Common myeloid progenitor, CD34-positive (primary cell): ENCODE measurements around the gene NLRX1.

ENCODE experiments used
- CTCF ChIA-PET: fragments of 350-600 bp; sonication (Branson Sonifier 250); formaldehyde crosslinking; loops from one replicate; lab custom pipeline; 2021; ENCODE audit warnings: antibody characterized with exemption; lab: Charles Lee
- POLR2A ChIA-PET: fragments of 350-600 bp; sonication (Branson Sonifier 250); formaldehyde crosslinking; loops from one replicate; lab custom pipeline; 2021; ENCODE audit warnings: antibody characterized with exemption; lab: Charles Lee
- DNase-seq, 3 donors: peaks; one replicate each; pipeline versions ENCODE4 v3.0.0 to v3.0.0-alpha.2; 2013
- H3K27ac ChIP-seq, 2 experiments: 1 replicate in 1 of 2; 2 replicates in 1 of 2; pipeline ENCODE4 v1.7.0; 2013; ENCODE audit warnings: inconsistent platforms in 2 of 2, low read length in 2 of 2, mild to moderate bottlenecking in 2 of 2, low read depth in 1 of 2, moderate library complexity in 1 of 2; ENCODE audit not compliant: severe bottlenecking in 2 of 2, insufficient read depth in 1 of 2, poor library complexity in 1 of 2
- H3K27me3 ChIP-seq, 5 experiments: replicated peaks in 2 of 5; 1 replicate in 3 of 5; 2 replicates in 2 of 5; pipeline versions ENCODE4 v1.6.1 to v1.7.0; 2013; ENCODE audit warnings: low read length in 4 of 5, mild to moderate bottlenecking in 2 of 5, moderate library complexity in 2 of 5, inconsistent platforms in 1 of 5; ENCODE audit not compliant: insufficient read depth in 5 of 5, control insufficient read depth in 4 of 5
- H3K36me3 ChIP-seq, 4 experiments: 1 replicate in 2 of 4; 2 replicates in 2 of 4; pipeline versions ENCODE4 v1.6.1 to v1.7.0; 2013; ENCODE audit warnings: low read length in 3 of 4, control low read depth in 1 of 4, mild to moderate bottlenecking in 1 of 4; ENCODE audit not compliant: control insufficient read depth in 4 of 4, insufficient read depth in 4 of 4
- H3K4me1 ChIP-seq, 4 experiments: 1 replicate in 3 of 4; 2 replicates in 1 of 4; pipeline versions ENCODE4 v1.6.1 to v1.7.1; 2013; ENCODE audit warnings: low read length in 3 of 4, mild to moderate bottlenecking in 3 of 4, control low read depth in 1 of 4, inconsistent platforms in 1 of 4, moderate library complexity in 1 of 4; ENCODE audit not compliant: control insufficient read depth in 4 of 4, insufficient read depth in 4 of 4; ENCODE audit errors: control extremely low read depth in 1 of 4
- H3K4me3 ChIP-seq, 7 experiments: 1 replicate in 4 of 7; 2 replicates in 3 of 7; pipeline versions ENCODE4 v1.5.1 to v1.7.0; 2013; ENCODE audit warnings: mild to moderate bottlenecking in 7 of 7, low read length in 6 of 7, moderate library complexity in 6 of 7, inconsistent platforms in 2 of 7, low read depth in 2 of 7, control low read depth in 1 of 7; ENCODE audit not compliant: insufficient read depth in 4 of 7, control insufficient read depth in 1 of 7; ENCODE audit errors: extremely low read depth in 1 of 7
- H3K9me3 ChIP-seq, 5 experiments: 1 replicate in 4 of 5; 2 replicates in 1 of 5; pipeline versions ENCODE4 v1.6.1 to v1.7.1; 2013; ENCODE audit warnings: low read length in 4 of 5, mild to moderate bottlenecking in 2 of 5, inconsistent platforms in 1 of 5, low read depth in 1 of 5, moderate library complexity in 1 of 5; ENCODE audit not compliant: control insufficient read depth in 4 of 5, insufficient read depth in 2 of 5; ENCODE audit errors: control extremely low read depth in 1 of 5
- WGBS: methylation state at CpG from one replicate; pipeline ENCODE4 v1.1.5; 2013; ENCODE audit not compliant: insufficient coverage; 5-methylcytosine and 5-hydroxymethylcytosine counted together

NLRX1 gene

DNA sequence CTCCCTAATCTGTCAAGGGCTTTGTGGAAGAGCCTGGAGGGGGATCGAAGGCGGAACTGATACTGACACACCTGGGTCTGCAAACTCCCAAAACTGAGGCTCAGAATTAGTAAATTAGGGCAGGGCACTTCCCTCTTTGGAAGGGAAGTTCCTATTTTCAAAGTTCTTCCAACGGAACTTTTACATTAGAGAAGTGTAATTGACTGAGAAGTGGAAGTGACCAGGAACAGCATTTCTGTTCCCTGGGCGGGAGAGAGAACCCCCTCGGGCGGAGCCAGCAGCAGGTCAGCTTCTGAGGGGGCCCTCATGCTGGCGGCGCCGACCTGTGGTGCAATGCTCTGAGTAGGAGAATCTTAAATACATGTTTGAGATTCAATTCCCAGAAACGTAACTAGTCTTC, 36.6 kb downstream of the NLRX1 start:
- DNase-seq, result peak in 1 of 3 donors; percentile 8
- H3K4me1 ChIP-seq, result peaks cover 17 to 24% (median 22%) of the 10 kb centered on the region in 4 experiments
- POLR2A ChIA-PET, result no interaction called here
- no peaks in the 10 kb centered on the region for H3K27me3 ChIP-seq
- H3K4me3 ChIP-seq, result peak overlapping the region in 6 of 7 experiments; percentile 70 to 93 (median 89)
- H3K27ac ChIP-seq, result peak overlapping the region in 1 of 2 experiments; percentile 71
- H3K36me3 ChIP-seq, result no peaks in the 10 kb centered on the region
- H3K9me3 ChIP-seq, result no peaks in the 10 kb centered on the region
- 21% methylated on average over 5 of the region's 10 CpGs for WGBS
- CTCF ChIA-PET, result interaction anchor here (0.6 to 1.6 kb wide), 8 partner anchors 36 to 134 kb away, joined by 3 to 6 read pairs (median 3); no protein-coding TSS in a partner anchor

DNA sequence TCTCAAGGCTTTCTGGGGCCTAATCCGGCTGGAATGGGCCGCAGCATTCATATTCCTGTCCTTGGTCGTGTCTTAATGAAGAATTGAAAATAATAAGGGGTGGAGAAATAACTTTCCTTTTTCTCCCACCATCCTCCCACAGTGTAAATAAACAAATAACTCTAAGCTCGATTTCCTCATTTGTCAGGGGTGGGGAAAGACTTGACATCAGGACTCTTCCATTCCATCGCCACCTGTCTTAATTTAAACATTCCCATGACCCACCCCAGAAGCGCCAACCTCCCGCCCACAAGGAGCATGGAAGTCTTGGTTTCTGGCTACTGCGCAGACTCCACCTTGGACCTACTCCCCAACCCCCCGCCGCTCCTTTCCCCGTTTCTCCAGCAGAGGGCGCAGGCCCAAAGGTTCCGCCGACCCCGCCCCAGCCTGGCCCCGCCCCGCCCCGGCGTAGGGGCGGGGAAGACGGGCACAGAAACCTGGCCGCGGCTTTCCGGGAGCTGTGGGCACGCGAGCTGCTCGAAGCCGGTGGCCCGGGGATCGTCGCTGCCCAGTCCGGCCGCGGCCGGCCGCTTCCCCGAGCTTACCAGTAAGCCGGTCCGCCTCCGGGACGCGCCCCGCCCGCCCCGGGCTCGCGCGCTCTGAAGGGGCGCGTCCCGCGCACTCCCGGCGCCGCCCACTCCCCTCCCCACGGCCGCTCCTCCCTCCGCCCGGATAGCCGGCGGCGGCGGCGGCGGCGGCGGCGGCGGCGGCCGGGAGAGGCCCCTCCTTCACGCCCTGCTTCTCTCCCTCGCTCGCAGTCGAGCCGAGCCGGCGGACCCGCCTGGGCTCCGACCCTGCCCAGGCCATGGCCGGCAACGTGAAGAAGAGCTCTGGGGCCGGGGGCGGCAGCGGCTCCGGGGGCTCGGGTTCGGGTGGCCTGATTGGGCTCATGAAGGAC, 37.3 kb downstream of the NLRX1 start, which contains the start of gene CBL:
CBL (plus strand) TSS at position 766 of the 937 bp plus-strand sequence; CDS start at position 845, 79 bp downstream.
- POLR2A ChIA-PET, result interaction anchor here (0.5 kb wide), 1 partner anchor 9 kb away, joined by 4 read pairs; no protein-coding TSS in a partner anchor
- Histone ChIP-seq H3K4me3 (peak within 1 kb of the TSS; percentile 70 to 98 (median 88)), H3K9me3 (no peaks in the 10 kb centered on the region), H3K4me1 (peaks cover 17 to 24% (median 22%) of the 10 kb centered on the region in 4 experiments), H3K27me3 (no peaks in the 10 kb centered on the region), H3K36me3 (no peaks in the 10 kb centered on the region), H3K27ac (peak within 1 kb of the TSS in 1 of 2 experiments; percentile 71)
- DNase-seq, result peak; percentile 87 to 93 (median 90)
- CTCF ChIA-PET, result interaction anchor here (0.5 to 1.9 kb wide), 15 partner anchors 41 to 120 kb away, joined by 3 to 8 read pairs (median 3); partner anchors contain the start of gene HINFP
- 0% methylated on average over 44 of the region's 88 CpGs for WGBS

DNA sequence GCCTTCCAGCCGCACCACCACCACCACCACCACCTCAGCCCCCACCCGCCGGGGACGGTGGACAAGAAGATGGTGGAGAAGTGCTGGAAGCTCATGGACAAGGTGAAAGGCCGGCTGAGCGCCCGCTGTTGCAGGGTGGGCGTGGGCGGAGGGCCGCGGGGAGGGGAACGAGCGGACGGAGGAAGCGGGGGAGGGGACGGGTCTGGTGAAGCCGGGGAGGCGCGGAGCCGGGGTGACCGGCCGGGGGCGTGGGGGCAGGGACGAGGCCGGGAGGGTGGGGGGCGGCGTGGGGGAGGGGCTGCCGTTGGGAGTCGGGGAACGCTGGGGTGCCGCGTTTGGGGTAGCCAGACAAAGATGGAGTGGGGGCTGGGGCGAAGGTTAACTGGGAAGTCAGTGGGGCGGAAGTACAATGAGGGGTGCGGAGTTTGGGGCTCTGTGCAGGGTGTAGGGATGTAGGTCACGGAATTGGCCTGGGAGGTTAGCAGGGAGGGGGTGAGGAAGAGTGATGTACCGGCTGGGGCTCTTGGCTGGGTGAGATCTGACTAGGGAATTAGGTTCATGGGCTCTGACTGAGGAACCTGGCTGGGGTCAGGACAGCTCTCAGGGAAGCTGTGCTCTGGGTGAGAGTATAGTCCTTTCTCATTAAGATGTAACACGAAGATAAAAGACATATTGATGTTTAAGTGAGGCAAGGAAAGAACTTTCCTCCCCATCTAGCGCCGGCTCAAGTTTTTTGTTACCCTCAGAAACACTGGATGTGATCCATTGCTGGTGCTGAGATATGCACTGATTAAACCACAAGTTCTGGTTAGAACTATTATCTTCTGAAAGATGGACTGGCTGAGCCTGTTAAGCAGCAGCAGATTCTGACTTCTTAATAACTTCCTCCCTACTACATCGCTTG, 38.2 kb downstream of the NLRX1 start:
- peaks cover 17 to 24% (median 22%) of the 10 kb centered on the region in 4 experiments for H3K4me1 ChIP-seq
- H3K4me3 ChIP-seq, result peak overlapping the region; percentile 70 to 98 (median 88)
- no peaks in the 10 kb centered on the region for H3K9me3 ChIP-seq
- CTCF ChIA-PET, result interaction anchor here (0.5 to 1.9 kb wide), 13 partner anchors 10 to 119 kb away, joined by 3 to 8 read pairs (median 4); partner anchors contain the start of gene HINFP
- DNase-seq, result peak in 2 of 3 donors; percentile 22 to 33
- H3K27me3 ChIP-seq, result no peaks in the 10 kb centered on the region
- H3K27ac ChIP-seq, result peak overlapping the region in 1 of 2 experiments; percentile 71
- H3K36me3 ChIP-seq, result no peaks in the 10 kb centered on the region
- 0% methylated on average over 16 of the region's 41 CpGs for WGBS
- POLR2A ChIA-PET, result no interaction called here

DNA sequence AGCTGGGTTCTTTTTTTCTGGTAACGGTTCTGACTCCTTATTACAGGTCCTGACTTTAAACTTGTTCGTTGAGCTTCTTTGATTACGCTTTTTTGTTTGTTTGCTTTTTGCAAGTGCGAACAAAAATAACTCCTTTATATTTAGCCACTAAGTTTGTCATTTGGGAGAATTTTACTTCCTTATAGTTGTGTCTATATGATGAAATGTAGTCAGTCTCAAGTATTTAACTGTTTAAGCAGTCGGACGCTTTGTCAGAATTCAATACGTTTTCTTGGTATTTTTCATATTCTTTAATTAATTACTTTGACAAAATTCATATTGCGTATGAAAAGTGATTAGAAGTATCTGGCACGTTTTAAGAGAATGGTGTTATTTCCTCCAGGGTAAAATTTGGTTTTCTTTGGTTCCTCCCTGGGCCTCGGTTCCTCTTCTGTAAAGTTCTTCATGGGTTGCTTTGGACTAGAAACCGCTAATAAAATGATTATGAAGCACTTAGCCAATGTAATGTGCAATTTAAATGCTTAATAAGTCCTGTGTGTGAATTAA, 39.0 kb downstream of the NLRX1 start:
- CTCF ChIA-PET, result interaction anchor here (1.0 to 1.9 kb wide), 3 partner anchors 10 to 77 kb away, joined by 4 to 8 read pairs (median 4); no protein-coding TSS in a partner anchor
- H3K36me3 ChIP-seq, result no peaks in the 10 kb centered on the region
- peak overlapping the region in 6 of 7 experiments; percentile 70 to 98 (median 89) for H3K4me3 ChIP-seq
- peak overlapping the region in 1 of 2 experiments; percentile 47 for H3K27ac ChIP-seq
- H3K27me3 ChIP-seq, result no peaks in the 10 kb centered on the region
- DNase-seq, result peak in 1 of 3 donors; percentile 5
- POLR2A ChIA-PET, result no interaction called here
- peaks cover 17 to 24% (median 22%) of the 10 kb centered on the region in 4 experiments for H3K4me1 ChIP-seq
- no peaks in the 10 kb centered on the region for H3K9me3 ChIP-seq
- 10% methylated on average over 2 of the region's 11 CpGs for WGBS

DNA sequence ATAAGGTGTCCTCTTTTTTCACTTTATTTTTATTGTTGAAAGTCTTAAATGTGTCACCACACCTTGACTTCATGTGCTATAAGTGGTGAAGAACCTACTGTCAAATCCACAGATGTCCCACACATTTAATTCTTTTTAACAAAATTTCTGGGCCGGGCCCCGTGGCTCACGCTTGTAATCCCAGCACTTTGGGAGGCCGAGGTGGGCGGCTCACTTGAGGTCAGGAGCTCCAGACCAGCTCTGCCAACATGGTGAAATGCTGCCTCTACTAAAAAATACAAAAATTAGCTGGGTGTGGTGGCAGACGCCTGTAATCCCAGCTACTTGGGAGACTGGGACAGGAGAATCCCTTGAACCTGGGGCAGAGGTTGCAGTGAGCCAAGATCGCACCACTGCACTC, 40.7 kb downstream of the NLRX1 start:
- no peak for DNase-seq
- Histone ChIP-seq H3K36me3 (no peaks in the 10 kb centered on the region), H3K4me3 (no peak overlapping the region), H3K27ac (no peak overlapping the region), H3K9me3 (no peaks in the 10 kb centered on the region), H3K4me1 (peaks cover 17 to 24% (median 22%) of the 10 kb centered on the region in 4 experiments), H3K27me3 (no peaks in the 10 kb centered on the region)
- ChIA-PET POLR2A (no interaction called here), CTCF (interaction anchor here (0.6 to 1.4 kb wide), 4 partner anchors 13 to 74 kb away, joined by 3 to 4 read pairs (median 3); no protein-coding TSS in a partner anchor)
- WGBS, result 100% methylated on average over 6 of the region's 7 CpGs

DNA sequence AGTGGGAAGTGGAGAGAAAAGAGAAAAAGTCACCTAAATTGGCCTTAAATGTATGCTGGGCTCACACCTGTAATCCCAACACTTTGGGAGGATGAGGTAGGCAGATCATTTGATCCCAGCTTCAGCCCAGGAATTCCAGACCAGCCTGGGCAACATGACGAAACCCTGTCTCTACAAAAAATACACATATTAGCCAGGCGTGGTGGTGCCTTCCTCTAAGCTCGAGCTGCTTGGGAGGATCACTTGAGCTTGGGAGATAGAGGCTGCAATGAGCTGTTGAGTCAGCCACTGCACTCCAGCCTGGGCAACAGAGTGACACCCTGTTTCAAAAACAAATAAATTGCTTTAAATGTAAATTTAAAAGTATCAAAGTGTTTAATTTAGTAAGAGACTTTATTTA, 41.5 kb downstream of the NLRX1 start:
- no peak overlapping the region for H3K27ac ChIP-seq
- ChIA-PET POLR2A (interaction anchor here (1.1 kb wide), 1 partner anchor 12 kb away, joined by 3 read pairs; no protein-coding TSS in a partner anchor), CTCF (interaction anchor here (0.6 to 1.4 kb wide), 3 partner anchors 14 to 41 kb away, joined by 3 read pairs; no protein-coding TSS in a partner anchor)
- H3K4me3 ChIP-seq, result no peak overlapping the region
- no peak for DNase-seq
- no peaks in the 10 kb centered on the region for H3K36me3 ChIP-seq
- H3K4me1 ChIP-seq, result peaks cover 15 to 19% (median 19%) of the 10 kb centered on the region in 4 experiments
- no peaks in the 10 kb centered on the region for H3K27me3 ChIP-seq
- H3K9me3 ChIP-seq, result no peaks in the 10 kb centered on the region
- WGBS, result 100% methylated on average over 2 of the region's 3 CpGs
